ENCODE data around the gene TRPM2.
"Not testable (repeated sequence)": the region's sequence is repeated elsewhere in the genome, so short reads cannot be mapped to it uniquely, and the experiment has no call there.

The TRPM2 gene

GRCh38 chr21:44335266-44336059, 18.0 kb upstream of the TRPM2 start:
- DNase-seq, result no peak

GRCh38 chr21:44337449-44337848, 16.0 kb upstream of the TRPM2 start:
- DNase-seq, result no peak

GRCh38 chr21:44337941-44338895, 15.2 kb upstream of the TRPM2 start:
- DNase-seq, result peak; percentile 37

- peak; percentile 91 for DNase-seq
Measured at GRCh38 chr21:44338971-44339910, 14.2 kb upstream of the TRPM2 start, which contains the start of gene CFAP410. Gene CFAP410, minus strand, starts transcription at chr21:44339390. Its CDS starts 196 bp downstream, at chr21:44339194.

- DNase-seq, result not testable (repeated sequence)
Measured at GRCh38 chr21:44341726-44342458, 11.5 kb upstream of the TRPM2 start.

- DNase-seq, result not testable (repeated sequence)
Measured at GRCh38 chr21:44342981-44343380, 10.4 kb upstream of the TRPM2 start.

- DNase-seq, result no peak
Measured at GRCh38 chr21:44344541-44345183, 8.8 kb upstream of the TRPM2 start.

GRCh38 chr21:44345495-44345894, 7.9 kb upstream of the TRPM2 start:
- no peak for DNase-seq

GRCh38 chr21:44347911-44348451, 5.4 kb upstream of the TRPM2 start:
- no peak for DNase-seq

GRCh38 chr21:44348861-44349260, 4.6 kb upstream of the TRPM2 start:
- no peak for DNase-seq

GRCh38 chr21:44349416-44349846, 4.0 kb upstream of the TRPM2 start:
- no peak for DNase-seq

GRCh38 chr21:44349847-44350772, 3.3 kb upstream of the TRPM2 start:
- no peak for DNase-seq

GRCh38 chr21:44350773-44351481, 2.5 kb upstream of the TRPM2 start:
- DNase-seq, result no peak

- DNase-seq, result no peak
Measured at GRCh38 chr21:44351535-44352252, 1.7 kb upstream of the TRPM2 start.

GRCh38 chr21:44352253-44352860, 1.1 kb upstream of the TRPM2 start:
- DNase-seq, result no peak

GRCh38 chr21:44354001-44354405, 582 bp downstream of the TRPM2 start:
- DNase-seq, result no peak

All from stimulated activated naive CD4-positive, alpha-beta T cell treated with Interleukin-2 at 50 U/mL for 16 hours (primary cell).